ENCODE results near the gene AGO1.
"Not testable (repeated sequence)": the region's sequence is repeated elsewhere in the genome, so short reads cannot be mapped to it uniquely, and the experiment has no call there.

The AGO1 gene

GRCh38 chr1:35869245-35869950 lies 13.6 kb upstream of the AGO1 start:
- DNase-seq (ENCODE audit: low spot score) = not testable (repeated sequence)

- no peak for DNase-seq (ENCODE audit: low spot score)
Measured at GRCh38 chr1:35870651-35871309, 12.2 kb upstream of the AGO1 start.

- no peak for DNase-seq (ENCODE audit: low spot score)
Measured at GRCh38 chr1:35873243-35873750, 9.7 kb upstream of the AGO1 start.

GRCh38 chr1:35874115-35874514 lies 8.9 kb upstream of the AGO1 start:
- not testable (repeated sequence) for DNase-seq (ENCODE audit: low spot score)

GRCh38 chr1:35876988-35877387 lies 6.0 kb upstream of the AGO1 start:
- DNase-seq (ENCODE audit: low spot score) = no peak

GRCh38 chr1:35881850-35882273 lies 1.1 kb upstream of the AGO1 start:
- no peak for DNase-seq (ENCODE audit: low spot score)

- DNase-seq (ENCODE audit: low spot score) = no peak
Measured at GRCh38 chr1:35882586-35882944, 444 bp upstream of the AGO1 start.

- peak; percentile 26 for DNase-seq (ENCODE audit: low spot score)
Measured at GRCh38 chr1:35883635-35884101, 659 bp downstream of the AGO1 start.

- DNase-seq (ENCODE audit: low spot score) = no peak
Measured at GRCh38 chr1:35884934-35885333, 1.9 kb downstream of the AGO1 start.

- no peak for DNase-seq (ENCODE audit: low spot score)
Measured at GRCh38 chr1:35885961-35886558, 3.1 kb downstream of the AGO1 start.

- DNase-seq (ENCODE audit: low spot score) = no peak
Measured at GRCh38 chr1:35886577-35887431, 3.8 kb downstream of the AGO1 start.

- no peak for DNase-seq (ENCODE audit: low spot score)
Measured at GRCh38 chr1:35887508-35887907, 4.5 kb downstream of the AGO1 start.

- DNase-seq (ENCODE audit: low spot score) = no peak
Measured at GRCh38 chr1:35888255-35888654, 5.2 kb downstream of the AGO1 start.

- not testable (repeated sequence) for DNase-seq (ENCODE audit: low spot score)
Measured at GRCh38 chr1:35888981-35889380, 6.0 kb downstream of the AGO1 start.

- DNase-seq (ENCODE audit: low spot score) = no peak
Measured at GRCh38 chr1:35893051-35893879, 10.3 kb downstream of the AGO1 start.

- peak; percentile 25 for DNase-seq (ENCODE audit: low spot score)
Measured at GRCh38 chr1:35894183-35894582, 11.2 kb downstream of the AGO1 start.

- DNase-seq (ENCODE audit: low spot score) = no peak
Measured at GRCh38 chr1:35894656-35895055, 11.6 kb downstream of the AGO1 start.

- DNase-seq (ENCODE audit: low spot score) = no peak
Measured at GRCh38 chr1:35899941-35900340, 16.9 kb downstream of the AGO1 start.

GRCh38 chr1:35901235-35901634 lies 18.2 kb downstream of the AGO1 start:
- DNase-seq (ENCODE audit: low spot score) = no peak

GRCh38 chr1:35902671-35903070 lies 19.7 kb downstream of the AGO1 start:
- DNase-seq (ENCODE audit: low spot score) = no peak

- no peak for DNase-seq (ENCODE audit: low spot score)
Measured at GRCh38 chr1:35914717-35915116, 31.7 kb downstream of the AGO1 start.

Measured in putamen (tissue), 1 donor.